GM10266 (cell line): ENCODE data around the gene ZNF260.

Experiments used
- DNase-seq: peaks from one replicate; pipeline ENCODE4 v3.0.0; 2012; ENCODE audit errors: extremely low spot score
- TF ChIP-seq, protein P1 (sequence below): IDR thresholded peaks from 2 replicates; pipeline ENCODE4 v1.5.1; 2012; ENCODE audit warnings: mild to moderate bottlenecking, low read depth; ENCODE audit not compliant: control insufficient read depth, insufficient read depth; ENCODE audit errors: missing control alignments

The ZNF260 gene

DNA sequence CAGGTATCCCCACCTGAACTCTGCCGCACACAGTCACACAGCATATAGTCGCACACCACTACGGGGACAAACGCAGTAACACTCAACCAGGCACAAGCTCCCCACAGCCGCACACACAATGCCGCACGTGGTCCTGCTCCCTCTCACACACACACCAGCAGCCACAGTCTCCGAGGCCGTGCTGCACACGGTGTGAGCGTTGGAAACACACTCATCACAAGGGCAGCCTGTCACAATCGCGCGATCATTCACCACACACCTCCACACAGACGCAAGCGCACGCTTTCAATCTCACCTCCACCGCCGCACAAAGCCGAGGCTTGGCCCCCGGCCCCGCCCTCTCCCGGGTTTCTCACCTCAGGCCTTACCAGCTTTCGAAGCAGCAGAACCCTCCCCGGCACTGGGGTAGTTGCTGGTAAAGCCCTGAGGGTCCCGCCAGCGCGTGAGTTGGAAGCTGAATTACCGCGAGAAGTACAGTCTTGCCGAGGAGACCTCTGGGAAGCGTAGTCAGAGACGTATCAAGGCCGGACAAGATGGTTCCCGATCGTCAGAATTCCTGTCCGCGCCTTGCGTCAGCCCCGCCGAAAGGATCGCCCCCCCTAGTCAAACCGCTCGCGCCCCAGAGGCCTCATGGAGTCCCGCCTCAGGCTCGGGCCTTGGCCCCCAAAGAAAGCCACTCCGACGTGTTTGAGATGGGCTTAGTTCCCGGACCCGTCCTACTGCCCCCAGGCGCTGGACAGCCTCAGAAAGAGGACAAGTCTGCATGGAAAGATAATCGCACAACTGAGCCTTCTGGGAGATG, 38.8 kb downstream of the ZNF260 start, which contains the start of gene ZNF566:
TSS of gene ZNF566 (minus strand) at position 444 of the 802 bp plus-strand sequence. CDS start 13,004 bp downstream, outside the sequence.
- peak; percentile 95 for DNase-seq
- TF ChIP-seq, protein P1, sequence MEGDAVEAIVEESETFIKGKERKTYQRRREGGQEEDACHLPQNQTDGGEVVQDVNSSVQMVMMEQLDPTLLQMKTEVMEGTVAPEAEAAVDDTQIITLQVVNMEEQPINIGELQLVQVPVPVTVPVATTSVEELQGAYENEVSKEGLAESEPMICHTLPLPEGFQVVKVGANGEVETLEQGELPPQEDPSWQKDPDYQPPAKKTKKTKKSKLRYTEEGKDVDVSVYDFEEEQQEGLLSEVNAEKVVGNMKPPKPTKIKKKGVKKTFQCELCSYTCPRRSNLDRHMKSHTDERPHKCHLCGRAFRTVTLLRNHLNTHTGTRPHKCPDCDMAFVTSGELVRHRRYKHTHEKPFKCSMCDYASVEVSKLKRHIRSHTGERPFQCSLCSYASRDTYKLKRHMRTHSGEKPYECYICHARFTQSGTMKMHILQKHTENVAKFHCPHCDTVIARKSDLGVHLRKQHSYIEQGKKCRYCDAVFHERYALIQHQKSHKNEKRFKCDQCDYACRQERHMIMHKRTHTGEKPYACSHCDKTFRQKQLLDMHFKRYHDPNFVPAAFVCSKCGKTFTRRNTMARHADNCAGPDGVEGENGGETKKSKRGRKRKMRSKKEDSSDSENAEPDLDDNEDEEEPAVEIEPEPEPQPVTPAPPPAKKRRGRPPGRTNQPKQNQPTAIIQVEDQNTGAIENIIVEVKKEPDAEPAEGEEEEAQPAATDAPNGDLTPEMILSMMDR = peak; percentile 13

- TF ChIP-seq, protein P1 = peak; percentile 25
- peak; percentile 33 for DNase-seq
Measured at GRCh38 chr19:36488846-36489117, 39.3 kb downstream of the ZNF260 start.

- no peak for DNase-seq
- TF ChIP-seq, protein P1 = no peak
Measured at GRCh38 chr19:36488118-36488845, 39.8 kb downstream of the ZNF260 start.

DNA sequence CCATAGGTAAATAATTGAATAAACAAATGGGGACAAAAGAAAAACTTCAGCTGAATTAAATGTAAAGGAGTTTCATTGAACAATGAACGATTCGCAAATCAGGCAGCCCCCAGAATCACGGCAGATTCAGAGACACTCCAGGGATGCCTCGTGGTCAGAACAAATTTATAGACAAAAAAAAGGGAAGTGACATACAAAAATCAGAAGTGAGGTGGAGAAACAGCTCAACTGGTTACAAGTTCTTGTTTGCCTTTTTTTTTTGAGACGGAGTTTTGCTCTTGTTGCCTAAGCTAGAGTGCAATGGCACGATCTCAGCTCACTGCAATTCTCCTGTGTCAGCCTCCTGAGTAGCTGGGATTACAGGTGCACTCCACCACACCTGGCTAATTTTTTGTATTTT, 44.4 kb downstream of the ZNF260 start:
- no peak for DNase-seq
- TF ChIP-seq, protein P1 = no peak

DNA sequence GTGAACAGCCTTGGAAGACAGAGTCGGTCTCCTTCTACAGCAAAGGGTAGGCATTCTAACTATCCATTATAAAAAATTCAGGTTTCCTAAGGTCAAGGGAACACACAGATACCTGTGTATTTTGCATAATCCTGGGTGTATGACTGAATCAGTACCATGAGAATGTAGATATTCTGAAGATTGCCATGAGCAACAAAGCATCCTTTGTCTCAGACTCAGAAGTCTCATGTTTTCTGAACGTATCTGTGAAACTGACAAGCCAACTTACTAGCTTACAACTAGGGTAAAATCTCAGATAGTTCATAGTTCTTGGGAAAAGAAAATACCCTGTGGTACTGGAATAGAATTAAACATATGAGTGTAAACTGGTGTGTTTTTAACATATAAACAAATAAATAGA, 45.2 kb downstream of the ZNF260 start:
- DNase-seq = no peak

More for the DNA sequence above, 45.2 kb downstream of the ZNF260 start:
- TF ChIP-seq, protein P1 = no peak
